Sigmoid colon (tissue), 7 donors: ENCODE data around the gene SOX13. TPM values are rescaled to one million over a fixed set of nuclear protein-coding genes. Genes with fewer than 3 reads are reported as not detected.

ENCODE experiments used
- DNase-seq: peaks from one replicate; pipeline ENCODE4 v3.0.0-alpha.2; 2019
- H3K27ac ChIP-seq, 4 donors: fragments of 200-600 bp; sonication (generic); one replicate each; pipeline ENCODE4 v1.5.1; 2016 to 2019; ENCODE audit warnings: mild to moderate bottlenecking in 1 of 4
- H3K27me3 ChIP-seq, 3 donors: fragments of 200-600 bp; sonication (generic); one replicate each; pipeline ENCODE4 v1.5.1; 2019; ENCODE audit warnings: mild to moderate bottlenecking in 1 of 3
- H3K36me3 ChIP-seq, 4 donors: fragments of 200-600 bp; sonication (generic); one replicate each; pipeline ENCODE4 v1.5.1; 2016 to 2019
- H3K4me1 ChIP-seq, 4 donors: fragments of 200-600 bp; sonication (generic); one replicate each; pipeline ENCODE4 v1.5.1; 2017 to 2019
- H3K4me3 ChIP-seq, 4 donors: fragments of 200-600 bp; sonication (generic); one replicate each; pipeline ENCODE4 v1.5.1; 2017 to 2019; ENCODE audit warnings: mild to moderate bottlenecking in 2 of 4, moderate library complexity in 1 of 4
- H3K9me3 ChIP-seq, 4 donors: fragments of 200-600 bp in 3 of 4; sonication (generic) in 3 of 4; one replicate each; pipeline versions ENCODE4 v1.5.1 to v1.6.1; 2013 to 2019
- EP300 ChIP-seq, 4 donors: sonication (generic); formaldehyde crosslinking; IDR thresholded peaks; one replicate each; pipeline ENCODE4 v1.6.1; 2017; ENCODE audit warnings: antibody characterized with exemption in 4 of 4
- POLR2A ChIP-seq, 2 donors: fragments of 450-650 bp; IDR thresholded peaks; one replicate each; pipeline ENCODE4 v1.6.1; 2016; ENCODE audit warnings: antibody characterized with exemption in 2 of 2, mild to moderate bottlenecking in 2 of 2, moderate library complexity in 2 of 2
- POLR2AphosphoS5 ChIP-seq, 4 donors: sonication (generic); formaldehyde crosslinking; IDR thresholded peaks; one replicate each; pipeline ENCODE4 v1.6.1; 2017; ENCODE audit warnings: antibody characterized with exemption in 4 of 4
- WGBS, 2 donors: extraction: QIAGEN DNeasy Blood & Tissue Kit; methylation state at CpG; one replicate each; pipeline ENCODE4 v1.1.7; 2013; 5-methylcytosine and 5-hydroxymethylcytosine counted together
- intact Hi-C: fragments of 100-400 bp; cut with DNase I; formaldehyde crosslinking; loops from one replicate; pipeline ENCODE4 v1.15.1; 2023
- polyA plus RNA-seq, 3 donors: library from polyadenylated mRNA; stranded (reverse); fragments of 200-250 nt; gene quantifications; one replicate each; pipeline ENCODE4 v1.2.3, GENCODE V29; 2013
- total RNA-seq, 4 donors: library from RNA; depleted of rRNA; stranded (reverse); fragments of >200 nt; gene quantifications; one replicate each; pipeline ENCODE4 v1.1.0, GENCODE V29; 2016
- TF ChIP-seq, protein P1 (sequence below), 4 experiments: fragments of 450-650 bp in 3 of 4; fragments of 200-600 bp in 1 of 4; IDR thresholded peaks; one replicate each; pipeline ENCODE4 v1.5.1; 2016 to 2019; ENCODE audit warnings: antibody characterized with exemption in 4 of 4, mild to moderate bottlenecking in 3 of 4, moderate library complexity in 2 of 4
- donor health status: healthy with polysubstance abuse.
- donor health status: Bipolar disorder and iron deficiency.
- donor health status: healthy.

Gene SOX13
- total and polyA plus RNA-seq, 7 donors, result 9.6 to 58.4 (median 28.5) TPM

DNA sequence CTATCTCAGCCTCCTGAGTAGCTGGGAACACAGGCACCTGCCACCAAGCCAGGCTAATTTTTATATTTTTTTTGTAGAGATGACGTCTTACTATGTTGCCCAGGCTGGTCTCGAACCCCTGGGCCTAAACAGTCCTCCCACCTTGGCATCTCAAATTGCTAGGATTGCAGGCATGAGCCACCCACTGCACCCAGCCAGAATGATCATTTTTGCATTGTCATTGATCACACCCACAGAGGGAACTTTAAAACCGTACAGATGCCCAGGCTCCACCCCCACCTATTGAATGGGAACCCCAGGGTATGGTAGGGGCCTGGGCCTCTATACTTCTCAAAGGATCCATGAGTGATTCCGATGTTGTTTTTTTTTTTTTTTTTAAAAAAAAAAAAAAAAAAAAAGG is 42.2 kb downstream of the SOX13 start:
- no peaks in the 10 kb centered on the region for H3K9me3 ChIP-seq
- intact Hi-C loops, result no loop called here
- no peak overlapping the region for H3K4me3 ChIP-seq
- H3K36me3 ChIP-seq, result peaks cover 11 to 58% (median 29%) of the 10 kb centered on the region in 4 donors
- WGBS, 2 donors, result 79 to 89% methylated on average over 4 of the region's 4 CpGs
- TF ChIP-seq, protein P1, sequence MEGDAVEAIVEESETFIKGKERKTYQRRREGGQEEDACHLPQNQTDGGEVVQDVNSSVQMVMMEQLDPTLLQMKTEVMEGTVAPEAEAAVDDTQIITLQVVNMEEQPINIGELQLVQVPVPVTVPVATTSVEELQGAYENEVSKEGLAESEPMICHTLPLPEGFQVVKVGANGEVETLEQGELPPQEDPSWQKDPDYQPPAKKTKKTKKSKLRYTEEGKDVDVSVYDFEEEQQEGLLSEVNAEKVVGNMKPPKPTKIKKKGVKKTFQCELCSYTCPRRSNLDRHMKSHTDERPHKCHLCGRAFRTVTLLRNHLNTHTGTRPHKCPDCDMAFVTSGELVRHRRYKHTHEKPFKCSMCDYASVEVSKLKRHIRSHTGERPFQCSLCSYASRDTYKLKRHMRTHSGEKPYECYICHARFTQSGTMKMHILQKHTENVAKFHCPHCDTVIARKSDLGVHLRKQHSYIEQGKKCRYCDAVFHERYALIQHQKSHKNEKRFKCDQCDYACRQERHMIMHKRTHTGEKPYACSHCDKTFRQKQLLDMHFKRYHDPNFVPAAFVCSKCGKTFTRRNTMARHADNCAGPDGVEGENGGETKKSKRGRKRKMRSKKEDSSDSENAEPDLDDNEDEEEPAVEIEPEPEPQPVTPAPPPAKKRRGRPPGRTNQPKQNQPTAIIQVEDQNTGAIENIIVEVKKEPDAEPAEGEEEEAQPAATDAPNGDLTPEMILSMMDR (IDR thresholded peaks at IDR 0.05), result no peak
- TF ChIP-seq POLR2AphosphoS5 (IDR thresholded peaks at IDR 0.05) (no peak), POLR2A (IDR thresholded peaks at IDR 0.05) (no peak), EP300 (IDR thresholded peaks at IDR 0.05) (no peak)
- DNase-seq, result no peak
- H3K27me3 ChIP-seq, result peaks cover 0 to 2% (median 0%) of the 10 kb centered on the region in 3 donors
- no peak overlapping the region for H3K27ac ChIP-seq
- H3K4me1 ChIP-seq, result peaks cover 0 to 9% (median 2%) of the 10 kb centered on the region in 4 donors

DNA sequence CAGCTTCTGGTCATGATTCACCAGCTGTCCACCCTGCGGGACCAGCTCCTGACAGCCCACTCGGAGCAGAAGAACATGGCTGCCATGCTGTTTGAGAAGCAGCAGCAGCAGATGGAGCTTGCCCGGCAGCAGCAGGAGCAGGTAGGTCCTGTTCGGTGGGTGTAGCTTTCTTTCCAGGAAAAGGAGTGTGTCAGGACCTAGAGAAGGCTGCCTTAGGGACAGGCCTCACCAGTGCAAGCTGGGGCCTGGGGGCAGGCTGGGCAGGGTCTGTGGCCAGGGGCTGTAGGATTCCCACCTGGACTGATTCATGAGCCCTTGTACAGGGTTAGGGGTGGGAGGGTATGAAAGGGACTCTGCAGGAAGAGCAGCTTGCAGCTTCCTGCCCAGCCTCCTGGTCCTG is 43.6 kb downstream of the SOX13 start:
- no peak overlapping the region for H3K4me3 ChIP-seq
- no peak overlapping the region for H3K27ac ChIP-seq
- H3K9me3 ChIP-seq, result no peaks in the 10 kb centered on the region
- TF ChIP-seq EP300 (IDR thresholded peaks at IDR 0.05) (no peak), POLR2A (IDR thresholded peaks at IDR 0.05) (no peak), POLR2AphosphoS5 (IDR thresholded peaks at IDR 0.05) (no peak)
- TF ChIP-seq, protein P1 (IDR thresholded peaks at IDR 0.05), result no peak
- peaks cover 0 to 9% (median 2%) of the 10 kb centered on the region in 4 donors for H3K4me1 ChIP-seq
- peaks cover 11 to 72% (median 33%) of the 10 kb centered on the region in 4 donors for H3K36me3 ChIP-seq
- no peak for DNase-seq
- 93 to 96% methylated on average over 4 of the region's 4 CpGs for WGBS, 2 donors
- intact Hi-C loops, result no loop called here
- H3K27me3 ChIP-seq, result peaks cover 0 to 2% (median 0%) of the 10 kb centered on the region in 3 donors

DNA sequence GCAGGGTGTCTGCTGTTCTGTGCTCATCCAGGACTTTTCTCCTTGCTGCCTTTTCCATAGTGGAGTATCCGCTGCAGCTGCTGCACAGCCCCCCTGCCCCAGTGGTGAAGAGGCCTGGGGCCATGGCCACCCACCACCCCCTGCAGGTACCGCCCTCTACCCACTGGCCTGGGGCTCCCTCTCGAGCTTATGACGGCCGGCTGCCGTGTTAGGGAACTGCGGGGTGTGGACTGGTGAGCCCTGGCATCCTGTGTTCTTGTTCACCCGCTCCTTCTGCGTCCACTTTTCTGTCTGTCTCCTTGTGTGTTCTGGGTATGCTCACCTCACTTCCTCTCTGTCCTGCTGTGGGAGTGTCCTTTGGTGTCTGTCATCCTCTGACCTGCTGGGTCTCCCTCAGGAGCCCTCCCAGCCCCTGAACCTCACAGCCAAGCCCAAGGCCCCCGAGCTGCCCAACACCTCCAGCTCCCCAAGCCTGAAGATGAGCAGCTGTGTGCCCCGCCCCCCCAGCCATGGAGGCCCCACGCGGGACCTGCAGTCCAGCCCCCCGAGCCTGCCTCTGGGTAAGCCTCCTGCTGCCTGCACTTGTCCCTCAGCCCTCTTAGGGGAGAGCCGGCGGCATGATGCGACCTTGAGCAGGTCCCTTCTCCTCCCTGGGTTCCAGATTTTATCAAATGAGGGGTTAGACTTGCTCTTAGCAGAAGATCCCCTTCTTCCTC is 49.1 kb downstream of the SOX13 start:
- 88 to 94% methylated on average over 17 of the region's 17 CpGs for WGBS, 2 donors
- no peaks in the 10 kb centered on the region for H3K9me3 ChIP-seq
- peaks cover 45 to 100% (median 61%) of the 10 kb centered on the region in 4 donors for H3K36me3 ChIP-seq
- TF ChIP-seq, protein P1 (IDR thresholded peaks at IDR 0.05), result no peak
- no peak for TF ChIP-seq EP300 (IDR thresholded peaks at IDR 0.05)
- no peak for TF ChIP-seq POLR2A (IDR thresholded peaks at IDR 0.05)
- no peak for TF ChIP-seq POLR2AphosphoS5 (IDR thresholded peaks at IDR 0.05)
- H3K4me3 ChIP-seq, result no peak overlapping the region
- no peak overlapping the region for H3K27ac ChIP-seq
- H3K4me1 ChIP-seq, result peaks cover 0 to 11% (median 11%) of the 10 kb centered on the region in 4 donors
- no peak for DNase-seq
- intact Hi-C loops, result no loop called here
- no peaks in the 10 kb centered on the region for H3K27me3 ChIP-seq

DNA sequence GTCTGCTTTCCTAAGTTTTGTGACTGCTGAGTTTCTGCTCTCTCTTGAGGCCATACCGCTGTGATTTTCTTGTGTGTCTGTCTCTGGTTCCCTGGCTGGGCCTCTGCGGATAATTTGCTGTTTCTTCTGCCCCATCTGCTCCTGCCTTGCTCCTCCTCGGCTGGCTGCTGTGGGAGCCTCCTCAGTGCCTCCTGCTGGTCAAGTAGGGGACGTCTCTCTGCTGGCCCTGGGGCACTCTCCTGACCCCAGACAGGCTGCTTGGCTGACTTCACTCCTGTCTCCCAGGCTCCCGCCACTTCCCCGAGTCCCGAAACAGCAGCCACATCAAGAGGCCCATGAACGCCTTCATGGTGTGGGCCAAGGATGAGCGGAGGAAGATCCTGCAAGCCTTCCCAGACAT is 50.5 kb downstream of the SOX13 start:
- WGBS, 2 donors, result 76 to 79% methylated on average over 9 of the region's 9 CpGs
- peaks cover 0 to 24% (median 23%) of the 10 kb centered on the region in 4 donors for H3K4me1 ChIP-seq
- no peak for DNase-seq
- no peak for TF ChIP-seq EP300 (IDR thresholded peaks at IDR 0.05)
- TF ChIP-seq, protein P1 (IDR thresholded peaks at IDR 0.05), result peak in 3 of 4 experiments; percentile 27 to 41 (median 36)
- TF ChIP-seq POLR2A (IDR thresholded peaks at IDR 0.05), result no peak
- intact Hi-C loops, result no loop called here
- H3K4me3 ChIP-seq, result no peak overlapping the region
- H3K27me3 ChIP-seq, result no peaks in the 10 kb centered on the region
- peaks cover 39 to 87% (median 51%) of the 10 kb centered on the region in 4 donors for H3K36me3 ChIP-seq
- H3K9me3 ChIP-seq, result no peaks in the 10 kb centered on the region
- H3K27ac ChIP-seq, result no peak overlapping the region
